Measurements from ENCODE around the gene GUCA1A. TPM values are rescaled to one million over a fixed set of nuclear protein-coding genes. Genes with fewer than 3 reads are reported as not detected.

GUCA1A gene
- polyA plus RNA-seq, 1 donor (not counting 4 experiments of a cell fraction or from before 2014, with no cell fraction given), result not detected

- dilution Hi-C loops (cut with MboI; ENCODE audit: extremely low pct_ligation_motif_present, low sequenced_read_pairs), result no loop called here
These were observed 6.2 kb downstream of the GUCA1A start for GRCh38 chr6:42179261-42179944.

GRCh38 chr6:42179945-42180313, 6.8 kb downstream of the GUCA1A start:
- FAIRE-seq (no peak), DNase-seq (ENCODE audit: low read depth, low spot score) (no peak)
- Histone ChIP-seq H3K9ac (ENCODE audit: control insufficient read depth, extremely low read depth, insufficient read depth, low read length) (no peak overlapping the region), H3K27ac (ENCODE audit: control insufficient read depth, insufficient read depth, low read length) (no peak overlapping the region), H3K4me1 (ENCODE audit: control insufficient read depth, extremely low read depth, insufficient read depth, low read length) (no peaks in the 10 kb centered on the region), H3K9me1 (ENCODE audit: control insufficient read depth, extremely low read depth, insufficient read depth, low read length) (no peaks in the 10 kb centered on the region), H4K20me1 (ENCODE audit: control insufficient read depth, extremely low read depth, insufficient read depth, low read length) (no peaks in the 10 kb centered on the region), H3K9me3 (ENCODE audit: control insufficient read depth, low read depth, low read length) (no peaks in the 10 kb centered on the region), H3K36me3 (ENCODE audit: control insufficient read depth in 2 of 2, extremely low read depth in 1 of 2, insufficient read depth in 2 of 2, low read length in 2 of 2) (no peaks in the 10 kb centered on the region), H2AFZ (ENCODE audit: control insufficient read depth, low read length) (no peak overlapping the region), H3K4me3 (ENCODE audit: control insufficient read depth in 2 of 3, extremely low read depth in 1 of 3, insufficient read depth in 2 of 3, low read depth in 1 of 3, low read length in 3 of 3) (no peak overlapping the region), H3K79me2 (ENCODE audit: control insufficient read depth, insufficient read depth, low read length) (no peaks in the 10 kb centered on the region), H3K27me3 (ENCODE audit: control insufficient read depth, extremely low read depth, insufficient read depth, low read length) (peaks cover 4% of the 10 kb centered on the region), H3K4me2 (ENCODE audit: control insufficient read depth, extremely low read depth, insufficient read depth, low read depth, low read length) (no peak overlapping the region)
- dilution Hi-C loops (cut with MboI; ENCODE audit: extremely low pct_ligation_motif_present, low sequenced_read_pairs), result no loop called here
- no peak for TF ChIP-seq CTCF (optimal IDR thresholded peaks at IDR 0.05 in 1 of 3, IDR thresholded peaks at IDR 0.05 in 1 of 3, conservative IDR thresholded peaks at IDR 0.05 in 1 of 3; ENCODE audit: extremely low read depth in 1 of 3, insufficient read depth in 2 of 3, low read length in 3 of 3)
- no peak for TF ChIP-seq EZH2 (IDR thresholded peaks at IDR 0.05; ENCODE audit: low read length)

More at GRCh38 chr6:42179261-42179944, 6.2 kb downstream of the GUCA1A start:
- Histone ChIP-seq H3K9me3 (ENCODE audit: control insufficient read depth, low read depth, low read length) (no peaks in the 10 kb centered on the region), H3K4me1 (ENCODE audit: control insufficient read depth, extremely low read depth, insufficient read depth, low read length) (no peaks in the 10 kb centered on the region), H3K79me2 (ENCODE audit: control insufficient read depth, insufficient read depth, low read length) (no peaks in the 10 kb centered on the region), H3K36me3 (ENCODE audit: control insufficient read depth in 2 of 2, extremely low read depth in 1 of 2, insufficient read depth in 2 of 2, low read length in 2 of 2) (no peaks in the 10 kb centered on the region), H3K27ac (ENCODE audit: control insufficient read depth, insufficient read depth, low read length) (no peak overlapping the region), H4K20me1 (ENCODE audit: control insufficient read depth, extremely low read depth, insufficient read depth, low read length) (no peaks in the 10 kb centered on the region), H3K9me1 (ENCODE audit: control insufficient read depth, extremely low read depth, insufficient read depth, low read length) (no peaks in the 10 kb centered on the region), H3K4me2 (ENCODE audit: control insufficient read depth, extremely low read depth, insufficient read depth, low read depth, low read length) (no peak overlapping the region), H3K27me3 (ENCODE audit: control insufficient read depth, extremely low read depth, insufficient read depth, low read length) (peaks cover 4% of the 10 kb centered on the region), H3K4me3 (ENCODE audit: control insufficient read depth in 2 of 3, extremely low read depth in 1 of 3, insufficient read depth in 2 of 3, low read depth in 1 of 3, low read length in 3 of 3) (no peak overlapping the region), H3K9ac (ENCODE audit: control insufficient read depth, extremely low read depth, insufficient read depth, low read length) (no peak overlapping the region), H2AFZ (ENCODE audit: control insufficient read depth, low read length) (no peak overlapping the region)
- TF ChIP-seq CTCF (optimal IDR thresholded peaks at IDR 0.05 in 1 of 3, IDR thresholded peaks at IDR 0.05 in 1 of 3, conservative IDR thresholded peaks at IDR 0.05 in 1 of 3; ENCODE audit: extremely low read depth in 1 of 3, insufficient read depth in 2 of 3, low read length in 3 of 3), result no peak
- no peak for TF ChIP-seq EZH2 (IDR thresholded peaks at IDR 0.05; ENCODE audit: low read length)
- FAIRE-seq (no peak), DNase-seq (ENCODE audit: low read depth, low spot score) (no peak)

Data from keratinocyte (primary cell).